Ramos (cell line): ENCODE measurements around the gene AGAP9.
"Not testable (repeated sequence)": the region's sequence is repeated elsewhere in the genome, so short reads cannot be mapped to it uniquely, and the experiment has no call there.

Experiments used
- in situ Hi-C: fragments of 300-500 bp; cut with MboI; formaldehyde crosslinking; loops from one replicate; pipeline ENCODE4 v1.14.3; 2022; ENCODE audit warnings: low sequenced_read_pairs; ENCODE audit not compliant: unreplicated experiment

Gene AGAP9

DNA sequence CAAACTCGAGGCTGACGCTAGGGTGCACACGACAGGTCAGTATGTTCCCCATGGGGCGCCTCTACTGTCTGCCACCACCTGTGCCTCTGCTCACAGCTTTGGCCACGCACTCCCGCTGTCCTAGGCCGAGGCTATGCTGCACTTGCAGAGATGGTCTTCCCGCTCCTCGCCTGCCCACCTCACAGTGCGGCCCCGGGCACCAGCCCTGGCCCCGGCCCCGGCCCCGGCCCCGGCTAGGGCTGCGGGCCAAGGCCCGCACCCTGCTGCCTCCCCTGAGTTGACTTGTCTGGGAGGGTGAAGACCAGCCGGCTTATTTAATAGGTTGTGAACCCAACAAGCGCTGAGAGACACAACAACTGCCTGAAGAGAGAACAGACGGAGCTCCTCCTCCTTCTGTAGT is at the start of gene AGAP9:
TSS of gene AGAP9 (minus strand) at position 164 of the 400 bp plus-strand sequence. CDS start at position 52, 112 bp downstream.
- in situ Hi-C loops: not testable (repeated sequence)

GRCh38 chr10:47571138-47571912 is 47.9 kb upstream of the AGAP9 start:
- in situ Hi-C loops: not testable (repeated sequence)

DNA sequence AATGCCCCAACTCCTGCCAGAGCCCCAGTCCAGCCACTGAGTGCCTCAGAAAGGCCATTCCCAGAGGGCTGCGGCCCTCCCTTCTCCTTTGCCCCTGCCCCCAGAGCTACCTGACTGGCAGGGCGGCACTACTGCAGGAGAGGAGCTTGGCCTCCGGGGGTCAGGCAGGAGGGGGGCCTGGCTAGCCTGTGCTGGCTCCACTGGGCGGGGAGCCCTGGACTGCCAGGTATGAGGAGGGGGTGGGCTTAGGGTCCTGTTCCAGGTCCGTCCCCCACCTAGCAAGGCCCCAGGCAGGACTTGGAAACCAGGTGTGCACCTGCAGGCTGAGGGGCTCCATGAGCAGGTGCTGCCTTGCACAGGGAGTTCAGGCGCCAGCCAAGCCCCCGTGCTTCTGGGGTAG is 43.3 kb upstream of the AGAP9 start:
- in situ Hi-C loops: not testable (repeated sequence)

DNA sequence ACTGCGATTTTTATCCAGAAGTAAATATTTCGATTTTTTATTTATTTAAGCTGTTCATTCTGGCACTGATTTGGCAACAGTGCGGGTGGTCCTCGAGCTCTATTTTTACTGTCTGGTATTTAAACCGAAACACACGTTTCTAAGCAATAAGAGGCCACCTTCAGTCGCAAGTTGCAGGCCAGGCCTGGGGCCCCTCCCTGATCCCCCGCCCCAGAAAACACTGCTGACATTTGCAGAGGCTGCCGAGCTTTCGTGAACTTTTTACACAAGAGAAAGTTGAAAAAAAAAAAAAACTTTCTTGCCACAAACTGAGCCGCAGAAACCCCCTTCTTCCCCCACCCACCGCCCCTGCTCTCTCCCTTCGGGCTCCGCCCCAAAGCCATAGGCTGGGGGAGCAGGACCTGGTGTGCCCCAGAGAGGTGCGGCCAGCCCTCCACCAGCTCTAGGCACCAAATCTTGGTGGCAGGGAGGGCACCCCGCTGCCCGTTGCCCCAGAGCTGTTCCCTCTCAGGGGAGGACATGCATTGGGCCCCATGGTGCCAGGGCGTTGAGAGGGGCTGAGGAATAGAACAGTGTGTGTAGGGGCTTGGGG is 42.8 kb upstream of the AGAP9 start:
- in situ Hi-C loops: not testable (repeated sequence)

GRCh38 chr10:47565517-47565920 is 42.1 kb upstream of the AGAP9 start:
- in situ Hi-C loops: not testable (repeated sequence)

GRCh38 chr10:47564953-47565352 is 41.5 kb upstream of the AGAP9 start:
- in situ Hi-C loops: not testable (repeated sequence)

DNA sequence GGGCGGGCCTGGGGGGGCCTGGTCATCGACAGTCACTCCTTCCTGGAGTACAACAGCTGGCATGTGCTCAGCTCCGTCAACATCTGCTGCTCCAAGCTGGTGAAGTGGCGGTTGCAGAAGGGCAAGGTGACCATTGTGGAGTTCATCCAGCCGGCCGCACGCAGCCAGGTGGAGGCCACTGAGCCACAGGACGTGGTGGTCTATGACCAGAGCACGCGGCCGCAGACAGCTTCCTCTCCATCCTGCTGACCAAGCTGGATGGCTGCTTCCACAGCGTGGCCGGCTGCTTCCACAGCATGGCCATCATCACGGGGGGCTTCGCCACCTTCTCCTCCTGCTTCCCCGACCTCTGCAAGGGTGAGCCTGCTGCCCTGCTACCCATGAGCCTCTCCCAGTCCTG is 40.9 kb upstream of the AGAP9 start:
- in situ Hi-C loops: not testable (repeated sequence)

DNA sequence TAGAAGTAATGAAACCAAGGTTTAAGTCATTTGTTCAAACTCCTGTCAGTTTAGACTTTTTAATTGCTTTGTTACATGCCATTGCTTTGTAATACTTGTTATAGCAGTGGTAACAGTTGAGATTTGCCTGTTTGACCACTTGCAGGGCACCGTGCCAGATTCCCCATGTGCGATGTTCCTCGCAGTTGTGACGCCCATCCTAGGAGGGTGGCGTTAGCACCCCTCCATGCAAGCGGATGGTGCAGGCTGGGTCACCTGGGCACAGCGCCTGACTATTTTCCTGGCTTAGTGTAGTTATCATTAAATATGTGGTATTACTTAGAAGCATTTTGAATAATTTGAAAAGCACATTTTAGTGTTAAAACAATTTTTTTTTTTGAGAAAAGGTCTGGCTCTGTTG is 37.0 kb upstream of the AGAP9 start:
- in situ Hi-C loops: not testable (repeated sequence)

DNA sequence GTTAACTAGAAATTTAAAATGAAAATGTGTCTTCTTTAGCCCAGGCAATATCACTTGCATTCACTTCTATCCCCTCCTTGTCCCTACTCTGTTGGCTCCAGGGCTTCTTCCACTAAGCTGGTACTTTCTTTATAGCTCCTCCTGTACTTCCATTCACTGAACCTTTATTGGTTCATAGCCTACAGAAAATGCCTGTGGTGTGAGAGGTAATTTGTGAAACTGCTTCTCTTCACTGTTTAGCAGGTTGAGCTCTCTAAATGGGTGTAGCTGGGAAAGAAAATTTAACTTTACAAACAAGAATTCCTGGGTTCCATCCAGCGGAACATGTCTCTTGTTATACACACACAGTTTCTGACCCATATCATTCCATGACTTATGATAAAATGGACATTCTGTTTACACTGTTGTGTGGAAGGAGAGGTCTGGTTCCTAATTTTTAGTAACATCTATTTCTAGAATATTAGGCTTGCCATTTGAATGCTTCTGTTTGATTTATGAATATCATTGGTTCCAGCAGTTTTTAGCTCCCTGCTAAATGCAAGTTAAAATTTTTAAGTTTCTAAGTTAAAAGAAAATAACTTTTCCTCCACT is 36.4 kb upstream of the AGAP9 start:
- in situ Hi-C loops: not testable (repeated sequence)

DNA sequence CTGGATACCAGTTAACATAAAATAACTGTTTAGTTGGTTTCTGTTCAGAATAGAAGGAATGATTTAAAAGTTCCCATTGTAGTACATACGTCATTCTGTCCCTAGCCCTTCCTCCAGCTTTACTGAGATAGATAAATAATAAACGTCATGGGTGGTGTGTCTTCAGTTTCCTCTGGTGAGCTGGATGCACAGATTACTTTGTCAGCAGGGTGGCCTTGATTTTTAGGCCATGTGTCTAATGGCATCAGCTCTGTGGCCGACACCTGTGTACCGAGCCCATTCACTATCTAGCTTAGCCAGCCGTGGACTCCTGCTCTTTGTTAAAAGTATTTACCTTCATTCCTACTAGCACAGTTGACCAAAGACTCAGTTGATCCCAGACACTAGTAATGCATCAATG is 34.7 kb upstream of the AGAP9 start:
- in situ Hi-C loops: not testable (repeated sequence)

DNA sequence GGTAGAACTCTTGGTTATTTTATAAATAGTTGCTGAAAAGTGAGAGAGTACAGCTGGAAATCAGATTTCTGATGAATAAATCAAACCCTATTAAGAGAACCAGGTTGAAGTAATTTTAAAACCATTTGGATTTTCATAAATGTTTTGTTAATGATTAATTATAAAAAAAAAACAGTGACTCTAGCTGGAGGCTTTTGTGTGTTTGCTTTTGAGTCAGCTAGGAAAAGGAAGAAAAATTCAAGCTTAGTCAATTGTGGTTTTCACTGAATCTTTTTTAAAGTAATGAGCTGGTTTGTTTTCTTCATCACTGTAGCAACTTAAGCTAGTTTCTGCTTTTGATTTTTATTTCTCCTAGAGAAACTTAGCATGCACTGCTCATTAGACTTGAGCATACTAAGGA is 34.2 kb upstream of the AGAP9 start:
- in situ Hi-C loops: not testable (repeated sequence)

GRCh38 chr10:47555334-47555733 is 31.9 kb upstream of the AGAP9 start:
- in situ Hi-C loops: not testable (repeated sequence)

GRCh38 chr10:47554552-47554951 is 31.1 kb upstream of the AGAP9 start:
- in situ Hi-C loops: not testable (repeated sequence)

DNA sequence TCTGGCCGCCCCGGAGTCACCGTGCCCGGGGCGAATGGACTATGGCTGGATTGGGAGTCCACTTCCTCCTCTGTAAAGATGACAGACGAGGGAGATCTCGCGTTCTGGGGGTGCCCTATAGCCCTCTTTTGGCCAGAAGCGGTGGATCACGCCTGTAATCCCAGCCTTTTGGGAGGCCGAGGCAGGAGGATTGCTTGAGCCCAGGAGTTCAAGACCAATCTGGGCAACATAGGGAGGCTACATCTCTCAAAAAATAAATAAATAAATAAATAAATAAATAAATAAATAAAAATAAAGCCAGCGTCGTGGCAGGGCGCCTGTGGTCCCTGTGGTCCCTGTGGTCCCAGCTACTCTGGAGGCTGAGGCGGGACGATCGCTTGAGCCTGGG is 30.4 kb upstream of the AGAP9 start:
- in situ Hi-C loops: not testable (repeated sequence)

DNA sequence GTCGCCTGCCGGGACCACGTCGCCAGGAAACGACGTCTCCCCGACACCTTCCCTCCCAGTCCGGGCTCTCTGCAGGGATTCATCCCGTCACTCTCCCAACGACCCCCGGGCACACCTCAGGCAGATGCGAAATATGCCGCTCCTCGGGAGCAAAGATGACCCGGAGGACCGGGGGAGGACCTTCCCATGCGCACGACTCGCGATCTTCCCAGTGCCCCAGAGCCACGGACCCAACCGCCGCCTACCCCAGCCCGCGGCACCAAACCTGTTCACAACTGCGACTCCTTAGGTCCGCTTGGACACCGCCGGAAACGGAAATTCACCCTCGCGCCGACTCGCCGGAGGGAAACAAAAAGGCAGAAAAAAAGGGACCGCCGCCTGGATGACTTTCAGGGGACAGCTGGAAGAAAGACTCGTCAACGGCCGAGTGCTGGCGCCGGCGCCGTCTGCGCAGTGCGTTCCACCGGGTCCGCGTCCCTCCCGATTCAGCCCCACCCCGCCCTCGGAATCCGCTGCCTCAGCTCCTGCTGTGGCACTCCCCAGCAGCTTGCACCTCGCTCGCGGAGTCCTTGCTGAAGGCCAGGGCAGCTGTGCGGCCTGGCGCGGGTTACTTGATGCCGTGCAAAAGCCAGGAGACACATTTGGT is 29.9 kb upstream of the AGAP9 start:
- in situ Hi-C loops: not testable (repeated sequence)

- in situ Hi-C loops: not testable (repeated sequence)
Observed at GRCh38 chr10:47552719-47553118, 29.3 kb upstream of the AGAP9 start.

DNA sequence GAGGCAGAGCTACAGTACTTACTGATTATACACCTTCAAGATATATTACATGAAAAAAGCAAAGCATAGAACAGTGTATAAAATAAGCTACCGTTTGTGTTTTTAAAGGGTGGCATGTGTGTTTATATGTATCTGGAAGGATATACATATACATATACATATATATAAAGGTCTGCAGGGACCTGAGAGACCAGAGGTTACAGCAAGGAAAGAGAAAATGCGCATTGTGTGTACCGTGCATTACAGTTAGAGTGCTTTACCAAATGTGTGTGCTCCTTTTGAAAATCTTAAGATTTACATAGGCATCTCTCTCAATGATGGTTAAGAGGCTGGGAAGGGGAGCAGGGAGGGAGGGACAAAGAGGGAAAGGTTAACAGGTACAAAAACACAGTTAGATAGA is 23.8 kb upstream of the AGAP9 start:
- in situ Hi-C loops: not testable (repeated sequence)

DNA sequence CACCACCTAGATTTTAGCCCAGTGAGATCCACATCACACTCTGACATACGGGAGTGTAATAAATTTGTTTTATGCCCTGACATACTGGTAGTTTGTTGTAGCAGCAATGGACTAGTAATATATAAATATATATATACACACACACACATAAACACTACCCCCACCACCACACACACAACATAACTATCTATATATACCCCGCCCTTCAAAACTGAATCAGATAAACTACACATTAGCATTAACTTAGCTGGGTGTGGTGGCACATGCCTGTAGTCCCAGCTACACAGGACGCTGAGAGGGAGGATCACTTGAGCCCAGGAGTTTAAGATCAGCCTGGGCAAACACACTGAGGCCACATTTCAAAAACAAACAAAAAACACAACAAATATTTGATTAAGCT is 13.0 kb upstream of the AGAP9 start:
- in situ Hi-C loops: not testable (repeated sequence)

- in situ Hi-C loops: not testable (repeated sequence)
Observed at GRCh38 chr10:47502313-47502712, 21.1 kb downstream of the AGAP9 start.

DNA sequence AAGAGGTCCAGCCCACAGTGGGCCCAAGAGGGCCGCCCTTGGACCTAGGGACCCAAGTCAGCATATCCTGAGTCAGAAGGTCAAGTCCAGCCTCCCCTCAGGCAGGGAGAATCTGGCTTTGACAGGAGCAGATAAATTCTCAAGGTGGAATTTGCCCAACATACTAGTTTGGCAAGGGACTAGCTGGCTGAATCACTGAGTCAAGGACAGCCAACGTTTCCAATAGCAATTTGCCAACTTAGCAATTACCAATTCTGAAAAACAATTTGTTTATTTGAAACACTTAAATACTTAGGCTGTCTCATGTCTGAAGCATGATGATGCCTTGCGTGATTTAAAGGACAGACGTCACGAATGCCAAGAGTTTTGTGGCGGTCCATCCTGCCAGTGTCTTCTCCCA is 29.2 kb downstream of the AGAP9 start:
- in situ Hi-C loops: not testable (repeated sequence)

GRCh38 chr10:47491600-47491999 is 31.8 kb downstream of the AGAP9 start, which contains the start of gene FAM25G:
FAM25G (minus strand) TSS chr10:47491700; CDS start chr10:47491674, 26 bp downstream.
- in situ Hi-C loops: not testable (repeated sequence)
